Measurements from ENCODE around the gene TMPRSS11E. TPM values are rescaled to one million over a fixed set of nuclear protein-coding genes. Genes with fewer than 3 reads are reported as not detected.

TMPRSS11E gene
- total and polyA plus RNA-seq, 10 of the 15 experiments (the other 5 are each of a cell fraction or from before 2014, with no cell fraction given) = not detected

- no peak overlapping the region for H2AFZ ChIP-seq (ENCODE audit: control insufficient read depth, low read depth, low read length)
- H3K4me1 ChIP-seq (ENCODE audit: control insufficient read depth, insufficient read depth, low read length) = no peaks in the 10 kb centered on the region
- H3K9ac ChIP-seq (ENCODE audit: control insufficient read depth, insufficient read depth, low read length) = no peak overlapping the region
- SMC1A ChIA-PET (ENCODE audit: uncharacterized antibody, unreplicated experiment) = no interaction called here
- H4K20me1 ChIP-seq (ENCODE audit: control insufficient read depth, insufficient read depth) = no peaks in the 10 kb centered on the region
- no TSS peak for BruUV-seq (replicated peaks)
- TF ChIP-seq TCF12 (IDR thresholded peaks at IDR 0.05; ENCODE audit: low read depth, low read length) (no peak), MAX (IDR thresholded peaks at IDR 0.05; ENCODE audit: low read depth, low read length) (no peak), YBX1 (IDR thresholded peaks at IDR 0.05) (no peak), ZSCAN29 (IDR thresholded peaks at IDR 0.05) (no peak), NKRF (conservative IDR thresholded peaks at IDR 0.05) (no peak), SMAD5 (IDR thresholded peaks at IDR 0.05; ENCODE audit: low read depth) (no peak), IKZF2 (IDR thresholded peaks at IDR 0.05) (no peak), RB1 (IDR thresholded peaks at IDR 0.05; ENCODE audit: borderline replicate concordance) (no peak), ZNF687 (IDR thresholded peaks at IDR 0.05) (no peak), GATAD2B (conservative IDR thresholded peaks at IDR 0.05; ENCODE audit: low read depth) (no peak), HSF1 (IDR thresholded peaks at IDR 0.05; ENCODE audit: low read depth, low read length) (no peak), CHD2 (IDR thresholded peaks at IDR 0.05; ENCODE audit: borderline replicate concordance, low read depth, low read length) (no peak), EZH2 (IDR thresholded peaks at IDR 0.05; ENCODE audit: borderline replicate concordance, control insufficient read depth, low read depth, low read length) (no peak), NFXL1 (IDR thresholded peaks at IDR 0.05; ENCODE audit: borderline replicate concordance) (no peak), CREM (IDR thresholded peaks at IDR 0.05; ENCODE audit: low read depth) (no peak), ZBED1 (IDR thresholded peaks at IDR 0.05; ENCODE audit: borderline replicate concordance) (no peak), FOXK2 (IDR thresholded peaks at IDR 0.05) (no peak), BACH1 (IDR thresholded peaks at IDR 0.05; ENCODE audit: borderline replicate concordance) (no peak), BCL11A (IDR thresholded peaks at IDR 0.05; ENCODE audit: low read depth, low read length) (no peak)
- no peaks in the 10 kb centered on the region for H3K36me3 ChIP-seq (ENCODE audit: control insufficient read depth in 2 of 2, insufficient read depth in 2 of 2, low read length in 1 of 2)
- H3K27ac ChIP-seq (ENCODE audit: control insufficient read depth, insufficient read depth) = no peak overlapping the region
- in situ Hi-C loops (cut with MboI) (no loop called here), intact Hi-C loops (cut with micrococcal nuclease; ENCODE audit: unreplicated experiment) (no loop called here)
- H3K9me3 ChIP-seq (replicated peaks; ENCODE audit: control insufficient read depth, insufficient read depth, low read length) = no peaks in the 10 kb centered on the region
- no peaks in the 10 kb centered on the region for H3K27me3 ChIP-seq (replicated peaks in 1 of 2; ENCODE audit: control insufficient read depth in 2 of 2, insufficient read depth in 2 of 2, low read length in 1 of 2)
- WGBS (ENCODE audit: insufficient coverage, insufficient replicate concordance, low lambda C conversion rate, missing lambda C conversion rate) = 100% methylated on average over 1 of the region's 1 CpG
- H3K79me2 ChIP-seq (ENCODE audit: control insufficient read depth, insufficient read depth, low read length) = no peaks in the 10 kb centered on the region
- DNase-seq (ENCODE audit: low read depth, low spot score) (no peak), ATAC-seq (no peak), FAIRE-seq (no peak)
- POLR2A ChIA-PET = no interaction called here
- RAD21 ChIA-PET (ENCODE audit: unreplicated experiment) = no interaction called here
- CTCF ChIA-PET = no interaction called here
- H3K4me3 ChIP-seq = no peak overlapping the region
- H3K4me2 ChIP-seq (ENCODE audit: control insufficient read depth, insufficient read depth) = no peak overlapping the region
These were observed 12.4 kb upstream of the TMPRSS11E start for GRCh38 chr4:68434836-68435235.
